ENCODE results near the gene HGFAC. TPM values are rescaled to one million over a fixed set of nuclear protein-coding genes. Genes with fewer than 3 reads are reported as not detected.

HGFAC gene
- total RNA-seq, 1 experiment from 2014 or later, result 0.37 TPM

DNA sequence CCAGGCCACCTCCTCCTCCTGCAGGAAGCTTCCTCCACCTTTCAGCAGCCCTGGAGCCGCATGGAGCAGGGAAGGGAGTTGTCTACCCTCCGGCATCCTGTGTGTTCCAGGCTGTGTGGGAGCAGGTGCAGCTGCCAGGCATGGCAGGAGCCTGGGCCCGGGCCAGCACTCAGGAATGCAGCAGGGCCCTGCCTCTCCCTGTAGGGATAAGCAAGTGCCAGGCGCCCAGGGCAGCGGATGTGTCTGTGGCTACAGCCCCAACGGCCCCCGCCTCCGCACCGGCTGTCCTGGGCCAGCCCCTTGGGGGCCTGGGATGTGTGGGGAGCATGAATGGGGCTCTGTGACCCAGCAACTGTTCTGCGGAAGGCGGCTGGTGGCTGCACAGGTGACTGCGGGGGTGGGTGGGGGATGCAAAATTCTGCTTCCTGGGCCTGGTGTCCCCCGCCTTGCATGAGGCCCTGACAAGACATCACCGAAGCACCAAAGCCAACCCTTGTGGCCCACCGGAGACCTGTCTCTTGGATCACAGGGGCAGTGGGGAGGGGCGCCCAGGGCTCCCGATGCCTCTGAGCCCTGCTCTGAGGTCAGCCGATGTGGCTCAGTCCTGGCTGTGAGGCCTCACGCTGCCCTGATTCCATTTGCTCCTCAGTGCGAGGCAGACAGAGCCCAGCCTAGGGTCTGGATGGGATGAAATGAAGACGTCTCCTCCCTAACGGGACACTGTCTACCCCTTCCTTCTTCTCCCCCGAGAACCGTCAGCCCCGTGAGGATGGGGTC is 19.9 kb downstream of the HGFAC start:
- no peak overlapping the region for H2BK12ac ChIP-seq (ENCODE audit: insufficient read length, low read depth, low read length)
- no peak overlapping the region for H3K27ac Mint-ChIP-seq
- no peaks in the 10 kb centered on the region for H3K79me1 ChIP-seq (ENCODE audit: insufficient read depth, low read depth, low read length, poor library complexity, severe bottlenecking)
- WGBS (ENCODE audit: extremely low coverage, insufficient read length, low lambda C conversion rate), result no CpG with 5 or more reads among the region's 25 CpGs
- H3K4me1 Mint-ChIP-seq, result peaks cover 9 to 10% of the 10 kb centered on the region in 2 experiments; a peak in 2 of 4 replicates
- H2BK20ac ChIP-seq (ENCODE audit: low read depth, low read length, poor library complexity, severe bottlenecking), result no peak overlapping the region
- H3K18ac ChIP-seq (ENCODE audit: insufficient read length, low read depth, low read length), result no peak overlapping the region
- no peak overlapping the region for H2AFZ ChIP-seq (ENCODE audit: low read length)
- H4K5ac ChIP-seq (ENCODE audit: insufficient read length, low read depth, low read length), result no peak overlapping the region
- H2AK5ac ChIP-seq (ENCODE audit: insufficient read length, low read length), result no peak overlapping the region
- no peaks in the 10 kb centered on the region for H3K23me2 ChIP-seq (ENCODE audit: insufficient read length, low read depth, low read length, poor library complexity, severe bottlenecking)
- no peak overlapping the region for H4K8ac ChIP-seq (replicated peaks; ENCODE audit: insufficient read length, low read depth, low read length)
- no peak overlapping the region for H3K27ac ChIP-seq (ENCODE audit: insufficient read length, low read depth, low read length)
- no peak overlapping the region for H3K4ac ChIP-seq (ENCODE audit: low read depth, low read length)
- peaks cover 0 to 5% (median 0%) of the 10 kb centered on the region in 3 experiments; a peak in 1 of 7 replicates for H3K36me3 Mint-ChIP-seq (ENCODE audit: insufficient read depth in 1 of 3, low read depth in 3 of 3)
- H2BK120ac ChIP-seq (ENCODE audit: low read depth, low read length, poor library complexity, severe bottlenecking), result no peak overlapping the region
- H3K9me3 ChIP-seq (ENCODE audit: control insufficient read depth, low read depth, low read length), result no peaks in the 10 kb centered on the region
- H3K27me3 Mint-ChIP-seq (ENCODE audit: low read depth), result peaks cover 82% of the 10 kb centered on the region
- no peak overlapping the region for H4K91ac ChIP-seq (ENCODE audit: insufficient read length, low read depth, low read length)
- no peaks in the 10 kb centered on the region for H3K4me1 ChIP-seq (ENCODE audit: insufficient read depth, low read length)
- no peak overlapping the region for H2BK5ac ChIP-seq (ENCODE audit: insufficient read length, low read length)
- H3K79me2 ChIP-seq (ENCODE audit: insufficient read depth, low read length), result no peaks in the 10 kb centered on the region
- no peak overlapping the region for H3K4me2 ChIP-seq (ENCODE audit: insufficient read depth, insufficient read length, low read length)
- no peak overlapping the region for H3K23ac ChIP-seq (ENCODE audit: insufficient read length, low read depth, low read length)
- no peak overlapping the region for H3K56ac ChIP-seq (ENCODE audit: insufficient read length, low read depth, low read length)
- 0 out of 5 replicates have a peak, but pooled peaks cover 0 to 2% of the 10 kb centered on the region in 2 experiments for H3K9me3 Mint-ChIP-seq
- peaks cover 2% of the 10 kb centered on the region; the same call in 1 of the 2 replicates for H3K27me3 ChIP-seq (ENCODE audit: insufficient read depth, low read length)
- no peak overlapping the region; the same call in 1 of the 2 replicates for H3K14ac ChIP-seq (ENCODE audit: insufficient read depth, low read length)
- no peak overlapping the region for H2BK15ac ChIP-seq (ENCODE audit: low read depth, low read length)
- no peaks in the 10 kb centered on the region for H4K20me1 ChIP-seq (ENCODE audit: control insufficient read depth, insufficient read depth, insufficient read length)
- DNase-seq, result no peak
- H3K9ac ChIP-seq (ENCODE audit: extremely low read depth, insufficient read length, low read length), result no peak overlapping the region
- TF ChIP-seq, protein P1, sequence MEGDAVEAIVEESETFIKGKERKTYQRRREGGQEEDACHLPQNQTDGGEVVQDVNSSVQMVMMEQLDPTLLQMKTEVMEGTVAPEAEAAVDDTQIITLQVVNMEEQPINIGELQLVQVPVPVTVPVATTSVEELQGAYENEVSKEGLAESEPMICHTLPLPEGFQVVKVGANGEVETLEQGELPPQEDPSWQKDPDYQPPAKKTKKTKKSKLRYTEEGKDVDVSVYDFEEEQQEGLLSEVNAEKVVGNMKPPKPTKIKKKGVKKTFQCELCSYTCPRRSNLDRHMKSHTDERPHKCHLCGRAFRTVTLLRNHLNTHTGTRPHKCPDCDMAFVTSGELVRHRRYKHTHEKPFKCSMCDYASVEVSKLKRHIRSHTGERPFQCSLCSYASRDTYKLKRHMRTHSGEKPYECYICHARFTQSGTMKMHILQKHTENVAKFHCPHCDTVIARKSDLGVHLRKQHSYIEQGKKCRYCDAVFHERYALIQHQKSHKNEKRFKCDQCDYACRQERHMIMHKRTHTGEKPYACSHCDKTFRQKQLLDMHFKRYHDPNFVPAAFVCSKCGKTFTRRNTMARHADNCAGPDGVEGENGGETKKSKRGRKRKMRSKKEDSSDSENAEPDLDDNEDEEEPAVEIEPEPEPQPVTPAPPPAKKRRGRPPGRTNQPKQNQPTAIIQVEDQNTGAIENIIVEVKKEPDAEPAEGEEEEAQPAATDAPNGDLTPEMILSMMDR (conservative IDR thresholded peaks at IDR 0.05), result no peak
- no peak overlapping the region for H3K4me3 Mint-ChIP-seq
- no peak overlapping the region for H3T11ph ChIP-seq (ENCODE audit: low read length)

Measured in H9 (cell line).